GM13976 (cell line): ENCODE data around the gene ADAMTS7.
"Not testable (repeated sequence)": the region's sequence is repeated elsewhere in the genome, so short reads cannot be mapped to it uniquely, and the experiment has no call there.

Source experiments
- DNase-seq: peaks from one replicate; pipeline ENCODE4 v3.0.0; 2012; ENCODE audit warnings: low spot score
- CTCF ChIP-seq: IDR thresholded peaks from 2 replicates; pipeline ENCODE4 v1.5.1; 2012; ENCODE audit warnings: borderline replicate concordance, mild to moderate bottlenecking; ENCODE audit not compliant: insufficient read depth; ENCODE audit errors: extremely low read depth, missing control alignments, control extremely low read depth
- in situ Hi-C: fragments of 300-500 bp; cut with MboI; formaldehyde crosslinking; loops from one replicate; pipeline ENCODE4 v1.12.0; 2022; ENCODE audit warnings: low sequenced_read_pairs, mixed read lengths, inconsistent platforms; ENCODE audit not compliant: unreplicated experiment

Gene ADAMTS7

DNA sequence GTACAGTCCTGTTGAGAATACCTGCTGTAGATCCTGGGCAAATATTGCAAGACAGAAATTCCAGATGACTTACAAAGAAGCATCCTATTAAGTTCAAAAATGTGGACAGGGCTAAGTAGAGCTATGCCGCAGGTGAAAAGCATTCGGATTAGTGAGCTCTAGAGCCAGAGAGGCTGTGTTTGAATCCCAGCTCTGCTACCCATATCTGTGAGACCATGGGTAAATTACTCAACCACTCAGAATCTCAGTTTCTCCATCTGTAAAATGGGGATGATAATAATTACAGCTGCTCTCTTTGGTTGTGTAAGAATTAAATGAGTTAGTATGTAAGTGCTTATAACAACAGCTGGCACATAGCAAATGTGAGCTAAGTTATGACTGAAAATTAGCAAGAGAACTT is 3.9 kb downstream of the ADAMTS7 start:
- no peak for DNase-seq
- TF ChIP-seq CTCF = no peak
- in situ Hi-C loops = no loop called here

- in situ Hi-C loops = no loop called here
- no peak for TF ChIP-seq CTCF
- no peak for DNase-seq
Measured at GRCh38 chr15:78804391-78804792, 6.9 kb downstream of the ADAMTS7 start.

DNA sequence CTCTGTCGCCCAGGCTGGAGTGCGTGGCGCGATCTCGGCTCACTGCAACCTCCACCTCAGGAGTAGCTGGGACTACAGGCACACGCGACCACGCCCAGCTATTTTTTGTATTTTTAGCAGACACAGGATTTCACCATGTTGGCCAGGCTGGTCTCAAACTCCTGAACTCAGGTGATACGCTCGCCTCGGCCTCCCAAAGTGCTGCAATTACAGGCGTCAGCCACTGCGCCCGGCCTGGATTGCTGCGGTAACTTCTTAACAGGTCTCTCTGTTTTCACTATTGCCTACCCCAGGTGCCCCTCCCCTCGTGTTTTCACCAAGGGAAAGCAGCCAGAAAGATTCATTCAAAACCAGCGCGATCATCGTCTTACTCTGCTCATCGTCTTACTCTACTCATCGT is 10.5 kb downstream of the ADAMTS7 start:
- in situ Hi-C loops = no loop called here
- no peak for DNase-seq
- TF ChIP-seq CTCF = no peak

DNA sequence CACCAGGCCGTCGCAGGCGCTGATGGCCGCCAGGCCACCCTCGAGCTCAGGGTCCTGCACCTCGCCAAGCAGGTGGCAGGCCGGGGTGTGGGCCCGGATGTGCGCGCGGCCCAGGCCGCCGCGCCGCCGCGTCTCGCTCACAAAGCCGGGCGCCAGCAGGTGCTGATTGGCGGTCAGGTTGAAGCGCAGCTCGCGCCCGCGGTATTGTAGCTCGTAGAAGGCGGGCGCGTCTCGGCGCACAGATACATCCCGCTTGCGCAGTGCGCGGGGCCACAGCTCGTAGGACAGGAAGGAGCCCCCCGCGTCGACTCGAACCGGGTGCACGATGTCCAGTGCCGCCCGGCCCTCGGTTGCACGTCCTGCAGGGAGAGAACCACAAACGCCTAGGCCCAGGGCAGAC is 11.1 kb downstream of the ADAMTS7 start:
- DNase-seq = no peak
- TF ChIP-seq CTCF = no peak
- in situ Hi-C loops = no loop called here

GRCh38 chr15:78799102-78799501 is 12.2 kb downstream of the ADAMTS7 start:
- in situ Hi-C loops, DNase-seq: not testable (repeated sequence)

DNA sequence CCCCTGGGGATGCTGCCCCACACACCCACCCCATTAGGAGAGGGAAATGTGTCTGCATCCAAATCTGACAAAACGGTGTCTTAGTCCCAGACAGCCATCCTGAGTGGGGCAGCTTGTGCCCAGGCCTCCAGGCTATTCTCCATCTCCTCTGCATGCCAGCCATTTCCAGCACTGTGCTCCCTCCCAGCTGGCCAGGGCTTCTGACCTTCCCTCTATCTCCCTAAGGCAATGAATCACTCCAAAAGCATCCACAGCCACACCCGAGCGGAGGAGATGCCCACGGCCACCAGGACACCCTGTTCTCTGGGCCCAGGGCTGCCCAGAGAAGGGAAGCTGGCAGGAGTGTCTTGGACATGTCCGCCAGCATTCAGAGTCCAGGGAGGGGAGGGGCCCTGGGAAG is 12.9 kb downstream of the ADAMTS7 start:
- in situ Hi-C loops, DNase-seq: not testable (repeated sequence)

- no peak for DNase-seq
- in situ Hi-C loops = no loop called here
- TF ChIP-seq CTCF = no peak
Measured at GRCh38 chr15:78797951-78798350, 13.3 kb downstream of the ADAMTS7 start.

- in situ Hi-C loops = no loop called here
- no peak for DNase-seq
- TF ChIP-seq CTCF = no peak
Measured at GRCh38 chr15:78796510-78796909, 14.8 kb downstream of the ADAMTS7 start.
